Omental fat pad (tissue), 4 donors: ENCODE data around the gene NELFB. TPM values are rescaled to one million over a fixed set of nuclear protein-coding genes. Genes with fewer than 3 reads are reported as not detected.

Experiments
- ATAC-seq: fragments of 150-250 bp; one replicate; pipeline ENCODE4 v1.9.1; 2016; ENCODE audit warnings: mild to moderate bottlenecking, moderate library complexity; ENCODE audit not compliant: low FRiP score
- DNase-seq: peaks from one replicate; pipeline ENCODE4 v3.0.0-alpha.2; 2019; ENCODE audit warnings: low spot score
- CTCF ChIP-seq, 3 donors: fragments of 450-650 bp; IDR thresholded peaks; one replicate each; pipeline ENCODE4 v1.5.1; 2016 to 2017; ENCODE audit warnings: antibody characterized with exemption in 3 of 3, mild to moderate bottlenecking in 3 of 3, moderate library complexity in 2 of 3
- total RNA-seq, 4 donors: library from RNA; depleted of rRNA; stranded (reverse); fragments of >200 nt; gene quantifications; one replicate each; pipeline ENCODE4 v1.1.0, GENCODE V29; 2016

The NELFB gene
- total RNA-seq, 4 donors from 2014 or later: 22.2 to 42.8 (median 34.2) TPM

GRCh38 chr9:137220317-137221094, 34.6 kb upstream of the NELFB start:
- DNase-seq (no peak), ATAC-seq (no peak)
- TF ChIP-seq CTCF (IDR thresholded peaks at IDR 0.05): no peak

GRCh38 chr9:137221095-137221505, 34.0 kb upstream of the NELFB start:
- no peak for TF ChIP-seq CTCF (IDR thresholded peaks at IDR 0.05)
- no peak for DNase-seq
- no peak for ATAC-seq

- no peak for ATAC-seq
- DNase-seq: no peak
- no peak for TF ChIP-seq CTCF (IDR thresholded peaks at IDR 0.05)
Observed at GRCh38 chr9:137221506-137222111, 33.5 kb upstream of the NELFB start.

- DNase-seq (no peak), ATAC-seq (no peak)
- no peak for TF ChIP-seq CTCF (IDR thresholded peaks at IDR 0.05)
Observed at GRCh38 chr9:137222190-137223077, 32.7 kb upstream of the NELFB start, which contains the start of gene RNF208. Gene RNF208 (minus strand): TSS chr9:137222240. CDS start chr9:137221212, 1,028 bp downstream.

GRCh38 chr9:137223078-137223970, 31.8 kb upstream of the NELFB start:
- no peak for TF ChIP-seq CTCF (IDR thresholded peaks at IDR 0.05)
- DNase-seq: peak; percentile 94
- peak; percentile 88 for ATAC-seq
